ENCODE measurements around the gene CELF6. TPM values are rescaled to one million over a fixed set of nuclear protein-coding genes. Genes with fewer than 3 reads are reported as not detected.

CELF6 gene
- total RNA-seq, 2 experiments from 2014 or later: 2.4 TPM

- peaks cover 18% of the 10 kb centered on the region for H3K4me1 ChIP-seq (ENCODE audit: insufficient read depth, low read length)
- H3K27me3 Mint-ChIP-seq: no peaks in the 10 kb centered on the region
- H3K27ac ChIP-seq (ENCODE audit: low read depth in 1 of 2, low read length in 2 of 2): no peak overlapping the region
- H3K4me3 ChIP-seq (ENCODE audit: low read length): no peak overlapping the region
- DNase-seq: peak in 4 of 14 experiments; percentile 36 to 58 (median 50)
- H3K27me3 ChIP-seq (ENCODE audit: control insufficient read depth in 1 of 2, insufficient read depth in 2 of 2, low read length in 2 of 2): no peaks in the 10 kb centered on the region
- H3K9me3 ChIP-seq (ENCODE audit: control insufficient read depth in 1 of 2, insufficient read depth in 1 of 2, low read length in 2 of 2): no peaks in the 10 kb centered on the region
- intact Hi-C loops (cut with DNase I, micrococcal nuclease): no loop called here
- peaks cover 47% of the 10 kb centered on the region for H3K36me3 Mint-ChIP-seq (ENCODE audit: low read depth)
- H3K4me3 Mint-ChIP-seq: no peak overlapping the region
- peak overlapping the region; percentile 7 for H3K27ac Mint-ChIP-seq
- H3K4me1 Mint-ChIP-seq (ENCODE audit: low read depth): peaks cover 48% of the 10 kb centered on the region
- ATAC-seq (ENCODE audit: poor library complexity): peak; percentile 84
- H3K9me3 Mint-ChIP-seq: no peaks in the 10 kb centered on the region
- ChIA-PET POLR2A (interaction anchor here (0.6 to 3.5 kb wide), 2 partner anchors 10 to 96 kb away, joined by 3 to 20 read pairs; partner anchors contain the start of gene HEXA), CTCF (interaction anchor here (1.8 kb wide), 1 partner anchor 9 kb away, joined by 5 read pairs; no protein-coding TSS in a partner anchor)
- TF ChIP-seq, protein P1, sequence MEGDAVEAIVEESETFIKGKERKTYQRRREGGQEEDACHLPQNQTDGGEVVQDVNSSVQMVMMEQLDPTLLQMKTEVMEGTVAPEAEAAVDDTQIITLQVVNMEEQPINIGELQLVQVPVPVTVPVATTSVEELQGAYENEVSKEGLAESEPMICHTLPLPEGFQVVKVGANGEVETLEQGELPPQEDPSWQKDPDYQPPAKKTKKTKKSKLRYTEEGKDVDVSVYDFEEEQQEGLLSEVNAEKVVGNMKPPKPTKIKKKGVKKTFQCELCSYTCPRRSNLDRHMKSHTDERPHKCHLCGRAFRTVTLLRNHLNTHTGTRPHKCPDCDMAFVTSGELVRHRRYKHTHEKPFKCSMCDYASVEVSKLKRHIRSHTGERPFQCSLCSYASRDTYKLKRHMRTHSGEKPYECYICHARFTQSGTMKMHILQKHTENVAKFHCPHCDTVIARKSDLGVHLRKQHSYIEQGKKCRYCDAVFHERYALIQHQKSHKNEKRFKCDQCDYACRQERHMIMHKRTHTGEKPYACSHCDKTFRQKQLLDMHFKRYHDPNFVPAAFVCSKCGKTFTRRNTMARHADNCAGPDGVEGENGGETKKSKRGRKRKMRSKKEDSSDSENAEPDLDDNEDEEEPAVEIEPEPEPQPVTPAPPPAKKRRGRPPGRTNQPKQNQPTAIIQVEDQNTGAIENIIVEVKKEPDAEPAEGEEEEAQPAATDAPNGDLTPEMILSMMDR (IDR thresholded peaks at IDR 0.05): no peak
- peaks cover 19% of the 10 kb centered on the region for H3K36me3 ChIP-seq (ENCODE audit: insufficient read depth, low read length)
These were observed 45.9 kb upstream of the CELF6 start for GRCh38 chr15:72365844-72366243.

DNA sequence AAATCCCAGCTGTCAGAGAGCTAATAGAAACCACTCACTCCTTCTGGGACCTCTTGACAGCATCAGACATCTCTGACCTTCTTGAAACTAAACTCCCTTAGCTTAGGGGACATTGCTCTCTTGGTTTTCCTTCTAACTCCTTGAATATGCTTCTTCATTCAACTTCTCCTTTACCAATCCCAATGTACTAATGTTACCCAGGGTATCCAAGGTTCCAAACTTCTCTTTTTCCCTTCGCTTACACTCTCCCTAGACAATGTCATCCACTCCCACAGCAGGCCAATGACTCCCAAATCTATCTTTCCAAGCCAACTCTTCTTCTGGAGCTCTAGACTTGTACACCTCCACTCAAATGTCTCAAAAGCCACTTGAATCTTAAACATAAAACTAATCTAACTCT, 41.2 kb upstream of the CELF6 start:
- no peak overlapping the region for H3K27ac Mint-ChIP-seq
- ChIA-PET POLR2A (interaction anchor here (0.7 to 1.3 kb wide), 3 partner anchors 14 to 112 kb away, joined by 3 to 4 read pairs (median 4); partner anchors contain the start of gene HEXA), CTCF (no interaction called here)
- no peaks in the 10 kb centered on the region for H3K27me3 Mint-ChIP-seq
- H3K4me3 ChIP-seq (ENCODE audit: low read length): no peak overlapping the region
- H3K4me3 Mint-ChIP-seq: no peak overlapping the region
- H3K9me3 Mint-ChIP-seq: no peaks in the 10 kb centered on the region
- H3K27ac ChIP-seq (ENCODE audit: low read depth in 1 of 2, low read length in 2 of 2): no peak overlapping the region
- no peaks in the 10 kb centered on the region for H3K27me3 ChIP-seq (ENCODE audit: control insufficient read depth in 1 of 2, insufficient read depth in 2 of 2, low read length in 2 of 2)
- no peak for ATAC-seq (ENCODE audit: poor library complexity)
- no peaks in the 10 kb centered on the region for H3K9me3 ChIP-seq (ENCODE audit: control insufficient read depth in 1 of 2, insufficient read depth in 1 of 2, low read length in 2 of 2)
- H3K4me1 ChIP-seq (ENCODE audit: insufficient read depth, low read length): peaks cover 19% of the 10 kb centered on the region
- H3K4me1 Mint-ChIP-seq (ENCODE audit: low read depth): peaks cover 33% of the 10 kb centered on the region
- no peak for DNase-seq
- H3K36me3 Mint-ChIP-seq (ENCODE audit: low read depth): peaks cover 32% of the 10 kb centered on the region
- intact Hi-C loops (cut with DNase I, micrococcal nuclease): no loop called here
- TF ChIP-seq, protein P1 (IDR thresholded peaks at IDR 0.05): no peak
- peaks cover 18% of the 10 kb centered on the region for H3K36me3 ChIP-seq (ENCODE audit: insufficient read depth, low read length)

DNA sequence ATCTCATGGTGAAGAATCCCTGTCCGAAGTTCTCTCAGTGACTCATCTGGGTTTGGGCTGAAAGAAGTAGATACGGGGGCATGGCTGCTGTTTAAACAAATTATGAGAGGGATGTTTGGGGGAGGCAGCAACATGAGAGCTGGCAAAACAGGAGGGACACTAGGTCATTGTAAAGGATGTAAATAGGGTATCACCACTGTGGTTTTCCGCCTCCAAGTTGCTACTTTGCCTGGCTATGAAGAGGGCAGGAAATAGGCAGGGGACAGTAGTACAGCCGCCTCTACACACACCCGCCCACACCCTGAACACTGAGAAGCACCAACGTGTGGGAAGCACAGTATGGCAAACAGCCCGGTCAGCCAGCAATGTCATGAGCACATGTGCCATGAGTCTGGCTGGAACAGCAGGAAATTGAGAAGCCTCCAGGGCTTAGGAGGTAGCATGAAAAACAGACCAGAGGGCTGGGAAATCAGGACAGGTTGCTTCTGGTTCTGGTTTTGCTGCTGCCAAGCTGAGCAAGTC, 38.8 kb upstream of the CELF6 start:
- H3K27me3 ChIP-seq (ENCODE audit: control insufficient read depth in 1 of 2, insufficient read depth in 2 of 2, low read length in 2 of 2): no peaks in the 10 kb centered on the region
- H3K27ac ChIP-seq (ENCODE audit: low read depth in 1 of 2, low read length in 2 of 2): peak overlapping the region in 1 of 2 donors; percentile 4
- Mint-ChIP-seq H3K4me3 (no peak overlapping the region), H3K27ac (peak overlapping the region; percentile 60), H3K36me3 (ENCODE audit: low read depth) (peaks cover 48% of the 10 kb centered on the region), H3K9me3 (no peaks in the 10 kb centered on the region), H3K27me3 (no peaks in the 10 kb centered on the region), H3K4me1 (ENCODE audit: low read depth) (peaks cover 24% of the 10 kb centered on the region)
- peak in 1 of 14 experiments; percentile 30 for DNase-seq
- no peaks in the 10 kb centered on the region for H3K9me3 ChIP-seq (ENCODE audit: control insufficient read depth in 1 of 2, insufficient read depth in 1 of 2, low read length in 2 of 2)
- peaks cover 41% of the 10 kb centered on the region for H3K36me3 ChIP-seq (ENCODE audit: insufficient read depth, low read length)
- ChIA-PET CTCF (interaction anchor here (0.7 kb wide), 1 partner anchor 152 kb away, joined by 3 read pairs; no protein-coding TSS in a partner anchor), POLR2A (interaction anchor here (1.0 kb wide), 1 partner anchor 17 kb away, joined by 3 read pairs; the partner anchor contains the start of gene HEXA)
- H3K4me1 ChIP-seq (ENCODE audit: insufficient read depth, low read length): peaks cover 14% of the 10 kb centered on the region
- intact Hi-C loops (cut with DNase I, micrococcal nuclease): no loop called here
- no peak for ATAC-seq (ENCODE audit: poor library complexity)
- H3K4me3 ChIP-seq (ENCODE audit: low read length): no peak overlapping the region
- TF ChIP-seq, protein P1 (IDR thresholded peaks at IDR 0.05): no peak

All from CD4-positive, alpha-beta T cell (primary cell).